ENCODE results near the gene ELOF1. TPM values are rescaled to one million over a fixed set of nuclear protein-coding genes. Genes with fewer than 3 reads are reported as not detected.
"Not testable (repeated sequence)": the region's sequence is repeated elsewhere in the genome, so short reads cannot be mapped to it uniquely, and the experiment has no call there.

Gene ELOF1
- 10 to 100 TPM; 24.9 to 37.5 (median 30.9) TPM for total RNA-seq
- polyA plus RNA-seq: 10 to 100 TPM; 52.2 to 91.0 TPM
- long read RNA-seq, donor 1, transcript ELOF1-201 (4 exons, 1,019 nt): major isoform, 10 of 19 reads
- long read RNA-seq, donor 1, partial matches to known transcripts: 4 of 19 reads
- long read RNA-seq, donor 1, other reads (novel, unspliced or antisense): 5 of 19 reads
- long read RNA-seq, donor 2, transcript ELOF1-201 (4 exons, 1,019 nt): major isoform, 10 of 16 reads
- long read RNA-seq, donor 2, partial matches to known transcripts: 2 of 16 reads
- long read RNA-seq, donor 2, other reads (novel, unspliced or antisense): 4 of 16 reads
- long read RNA-seq, donor 3, transcript ELOF1-201 (4 exons, 1,019 nt): major isoform, 7 of 13 reads
- long read RNA-seq, donor 3, partial matches to known transcripts: 2 of 13 reads
- long read RNA-seq, donor 3, other reads (novel, unspliced or antisense): 4 of 13 reads

- Histone ChIP-seq H3K36me3 (peaks cover 0 to 27% (median 5%) of the 10 kb centered on the region in 9 donors), H3K4me1 (peaks cover 9 to 44% (median 36%) of the 10 kb centered on the region in 9 donors)
- peak; percentile 97 to 98 for DNase-seq
These were observed at the start of gene ELOF1 for GRCh38 chr19:11558881-11559828. Gene ELOF1, minus strand, starts transcription at chr19:11559230. Its CDS starts 4,883 bp downstream, at chr19:11554347.

GRCh38 chr19:11606484-11606883 is 47.5 kb upstream of the ELOF1 start:
- Histone ChIP-seq H3K9me3 (peaks cover 0 to 22% (median 0%) of the 10 kb centered on the region in 11 donors), H3K27ac (no peak overlapping the region), H3K36me3 (peaks cover 0 to 31% (median 0%) of the 10 kb centered on the region in 9 donors), H3K27me3 (no peaks in the 10 kb centered on the region), H3K4me3 (no peak overlapping the region), H3K4me1 (peaks cover 0 to 6% (median 0%) of the 10 kb centered on the region in 9 donors)
- intact Hi-C loops (cut with DNase I): no loop called here
- no peak for TF ChIP-seq CTCF (IDR thresholded peaks at IDR 0.05)
- 95 to 99% methylated on average over 8 of the region's 8 CpGs for WGBS, 2 donors
- DNase-seq (no peak), ATAC-seq (peak in 1 of 8 donors; percentile 33)

More at GRCh38 chr19:11558881-11559828, at the start of gene ELOF1:
- TF ChIP-seq CTCF (IDR thresholded peaks at IDR 0.05): peak in 3 of 9 donors; percentile 24 to 45 (median 37)
- ATAC-seq: peak; percentile 97 to 99 (median 99)
- no peaks in the 10 kb centered on the region for H3K27me3 ChIP-seq
- H3K4me3 ChIP-seq: peak within 1 kb of the TSS; percentile 61 to 96 (median 82)
- WGBS, 2 donors: 2 to 4% methylated on average over 57 of the region's 57 CpGs
- peak within 1 kb of the TSS; percentile 15 to 87 (median 74) for H3K27ac ChIP-seq
- intact Hi-C loops (cut with DNase I): loop anchor here in 1 of 10 donors (2.0 kb wide), 1 partner anchor 22 kb away; no protein-coding TSS in a partner anchor
- H3K9me3 ChIP-seq: no peaks in the 10 kb centered on the region

DNA sequence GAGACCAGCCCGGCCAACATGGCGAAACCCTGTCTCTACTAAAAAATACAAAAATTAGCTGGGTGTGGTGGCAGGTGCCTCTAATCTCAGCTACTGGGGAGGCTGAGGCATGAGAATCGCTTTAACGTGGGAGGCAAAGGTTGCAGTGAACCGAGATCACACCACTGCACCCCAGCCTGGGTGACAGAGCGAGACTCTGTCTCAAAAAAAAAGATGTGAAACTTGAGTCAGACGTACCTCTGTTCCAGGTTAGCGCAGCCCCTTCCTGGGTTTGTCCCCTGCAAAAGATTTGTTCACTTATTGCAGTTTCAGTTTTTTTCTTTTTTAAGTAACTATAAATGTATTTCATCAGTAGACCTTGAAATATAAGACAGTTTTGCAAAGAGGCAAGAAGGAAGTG is 40.7 kb upstream of the ELOF1 start:
- H3K27ac ChIP-seq, H3K9me3 ChIP-seq, DNase-seq, H3K27me3 ChIP-seq, H3K4me3 ChIP-seq, ATAC-seq: not testable (repeated sequence)
- peaks cover 4 to 38% (median 19%) of the 10 kb centered on the region in 9 donors for H3K4me1 ChIP-seq
- H3K36me3 ChIP-seq: peaks cover 0 to 24% (median 0%) of the 10 kb centered on the region in 9 donors
- WGBS, 2 donors: 92 to 94% methylated on average over 8 of the region's 8 CpGs
- intact Hi-C loops (cut with DNase I): loop anchor here in 2 of 10 donors (5.0 to 10.0 kb wide), 2 partner anchors 138 to 225 kb away; partner anchors contain the start of genes SWSAP1 (in 1 of the 2) and ZNF823 (in 1 of the 2)

- intact Hi-C loops (cut with DNase I): loop anchor here in 2 of 10 donors (5.0 to 10.0 kb wide), 2 partner anchors 139 to 224 kb away; partner anchors contain the start of genes SWSAP1 (in 1 of the 2) and ZNF823 (in 1 of the 2)
- DNase-seq (no peak), ATAC-seq (no peak)
- Histone ChIP-seq H3K9me3 (no peaks in the 10 kb centered on the region), H3K27me3 (no peaks in the 10 kb centered on the region), H3K4me1 (peaks cover 4 to 38% (median 19%) of the 10 kb centered on the region in 9 donors), H3K36me3 (peaks cover 0 to 18% (median 0%) of the 10 kb centered on the region in 9 donors), H3K4me3 (peak overlapping the region in 2 of 10 donors; percentile 85 to 99), H3K27ac (no peak overlapping the region)
- no peak for TF ChIP-seq CTCF (IDR thresholded peaks at IDR 0.05)
- WGBS, 2 donors: 92 to 96% methylated on average over 2 of the region's 2 CpGs
These were observed 39.7 kb upstream of the ELOF1 start for GRCh38 chr19:11598746-11599145.
